CD4-positive, alpha-beta T cell treated with Interleukin-17A for 1 hour (primary cell): ENCODE data around the gene EPHA1.
"Not testable (repeated sequence)": the region's sequence is repeated elsewhere in the genome, so short reads cannot be mapped to it uniquely, and the experiment has no call there.

Experiments
- DNase-seq: peaks from one replicate; pipeline ENCODE4 v3.0.0-alpha.2; 2020

Gene EPHA1

GRCh38 chr7:143429770-143430698, 21.4 kb upstream of the EPHA1 start:
- DNase-seq, result no peak

- DNase-seq, result no peak
These were observed 18.0 kb upstream of the EPHA1 start for GRCh38 chr7:143426479-143427142.

- not testable (repeated sequence) for DNase-seq
These were observed 15.8 kb upstream of the EPHA1 start for GRCh38 chr7:143424476-143424875.

GRCh38 chr7:143422033-143422432, 13.4 kb upstream of the EPHA1 start:
- no peak for DNase-seq

- not testable (repeated sequence) for DNase-seq
These were observed 12.0 kb upstream of the EPHA1 start for GRCh38 chr7:143420624-143421023.

- DNase-seq, result no peak
These were observed 11.2 kb upstream of the EPHA1 start for GRCh38 chr7:143419880-143420279.

GRCh38 chr7:143418681-143419458, 10.2 kb upstream of the EPHA1 start:
- DNase-seq, result no peak

- DNase-seq, result no peak
These were observed 9.2 kb upstream of the EPHA1 start for GRCh38 chr7:143417734-143418383.

GRCh38 chr7:143416565-143417149, 8.0 kb upstream of the EPHA1 start:
- DNase-seq, result peak; percentile 74

GRCh38 chr7:143415742-143416397, 7.2 kb upstream of the EPHA1 start:
- no peak for DNase-seq

GRCh38 chr7:143415209-143415608, 6.6 kb upstream of the EPHA1 start:
- not testable (repeated sequence) for DNase-seq

GRCh38 chr7:143413123-143413522, 4.5 kb upstream of the EPHA1 start:
- no peak for DNase-seq

- DNase-seq, result no peak
These were observed 3.5 kb upstream of the EPHA1 start for GRCh38 chr7:143411976-143412708.

- no peak for DNase-seq
These were observed 1.9 kb upstream of the EPHA1 start for GRCh38 chr7:143410521-143411004.

GRCh38 chr7:143408252-143408685, 387 bp downstream of the EPHA1 start:
- no peak for DNase-seq

- peak; percentile 61 for DNase-seq
These were observed 1.1 kb downstream of the EPHA1 start for GRCh38 chr7:143407287-143408251.

GRCh38 chr7:143406002-143406357, 2.7 kb downstream of the EPHA1 start:
- DNase-seq, result no peak

GRCh38 chr7:143405173-143406001, 3.3 kb downstream of the EPHA1 start:
- no peak for DNase-seq

- not testable (repeated sequence) for DNase-seq
These were observed 6.4 kb downstream of the EPHA1 start for GRCh38 chr7:143402233-143402632.
